ENCODE measurements around the gene UBE2G1. TPM values are rescaled to one million over a fixed set of nuclear protein-coding genes. Genes with fewer than 3 reads are reported as not detected.

The UBE2G1 gene
- total RNA-seq, 2 donors from 2014 or later, result 38.8 to 47.7 TPM

- no peak overlapping the region for H3K27ac ChIP-seq
- DNase-seq (ENCODE audit: low spot score) (no peak), ATAC-seq (ENCODE audit: insufficient number of reproducible peaks, low FRiP score, low read depth) (no peak)
- no peak overlapping the region for H3K4me3 ChIP-seq
- TF ChIP-seq, protein P1, sequence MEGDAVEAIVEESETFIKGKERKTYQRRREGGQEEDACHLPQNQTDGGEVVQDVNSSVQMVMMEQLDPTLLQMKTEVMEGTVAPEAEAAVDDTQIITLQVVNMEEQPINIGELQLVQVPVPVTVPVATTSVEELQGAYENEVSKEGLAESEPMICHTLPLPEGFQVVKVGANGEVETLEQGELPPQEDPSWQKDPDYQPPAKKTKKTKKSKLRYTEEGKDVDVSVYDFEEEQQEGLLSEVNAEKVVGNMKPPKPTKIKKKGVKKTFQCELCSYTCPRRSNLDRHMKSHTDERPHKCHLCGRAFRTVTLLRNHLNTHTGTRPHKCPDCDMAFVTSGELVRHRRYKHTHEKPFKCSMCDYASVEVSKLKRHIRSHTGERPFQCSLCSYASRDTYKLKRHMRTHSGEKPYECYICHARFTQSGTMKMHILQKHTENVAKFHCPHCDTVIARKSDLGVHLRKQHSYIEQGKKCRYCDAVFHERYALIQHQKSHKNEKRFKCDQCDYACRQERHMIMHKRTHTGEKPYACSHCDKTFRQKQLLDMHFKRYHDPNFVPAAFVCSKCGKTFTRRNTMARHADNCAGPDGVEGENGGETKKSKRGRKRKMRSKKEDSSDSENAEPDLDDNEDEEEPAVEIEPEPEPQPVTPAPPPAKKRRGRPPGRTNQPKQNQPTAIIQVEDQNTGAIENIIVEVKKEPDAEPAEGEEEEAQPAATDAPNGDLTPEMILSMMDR (IDR thresholded peaks at IDR 0.05), result no peak
- H3K27me3 ChIP-seq (replicated peaks; ENCODE audit: insufficient read depth), result no peaks in the 10 kb centered on the region
- no peaks in the 10 kb centered on the region for H3K9me3 ChIP-seq
- peaks cover 28 to 54% of the 10 kb centered on the region in 2 donors for H3K4me1 ChIP-seq (ENCODE audit: control insufficient read depth in 1 of 2, low read depth in 2 of 2)
- H3K36me3 ChIP-seq, result no peaks in the 10 kb centered on the region
Observed at GRCh38 chr17:4314179-4314578, 52.3 kb downstream of the UBE2G1 start.

GRCh38 chr17:4313221-4314114 lies 53.0 kb downstream of the UBE2G1 start:
- no peaks in the 10 kb centered on the region for H3K27me3 ChIP-seq (replicated peaks; ENCODE audit: insufficient read depth)
- H3K4me1 ChIP-seq (ENCODE audit: control insufficient read depth in 1 of 2, low read depth in 2 of 2), result peaks cover 25 to 53% of the 10 kb centered on the region in 2 donors
- DNase-seq (ENCODE audit: low spot score), result no peak
- H3K27ac ChIP-seq, result no peak overlapping the region
- H3K36me3 ChIP-seq, result no peaks in the 10 kb centered on the region
- H3K4me3 ChIP-seq, result peak overlapping the region; percentile 32
- no peak for ATAC-seq (ENCODE audit: insufficient number of reproducible peaks, low FRiP score, low read depth)
- no peaks in the 10 kb centered on the region for H3K9me3 ChIP-seq
- TF ChIP-seq, protein P1 (IDR thresholded peaks at IDR 0.05), result no peak

- no peak for DNase-seq (ENCODE audit: low spot score)
Observed at GRCh38 chr17:4310354-4311060, 56.0 kb downstream of the UBE2G1 start.

GRCh38 chr17:4309897-4310296 lies 56.6 kb downstream of the UBE2G1 start:
- ATAC-seq (ENCODE audit: insufficient number of reproducible peaks, low FRiP score, low read depth) (no peak), DNase-seq (ENCODE audit: low spot score) (no peak)
- Histone ChIP-seq H3K27ac (no peak overlapping the region), H3K4me3 (no peak overlapping the region), H3K9me3 (no peaks in the 10 kb centered on the region), H3K4me1 (ENCODE audit: control insufficient read depth in 1 of 2, low read depth in 2 of 2) (peaks cover 17 to 41% of the 10 kb centered on the region in 2 donors), H3K27me3 (replicated peaks; ENCODE audit: insufficient read depth) (no peaks in the 10 kb centered on the region), H3K36me3 (peaks cover 5% of the 10 kb centered on the region)
- TF ChIP-seq, protein P1 (IDR thresholded peaks at IDR 0.05), result no peak

More at GRCh38 chr17:4310354-4311060, 56.0 kb downstream of the UBE2G1 start:
- no peak overlapping the region for H3K27ac ChIP-seq
- no peak overlapping the region for H3K4me3 ChIP-seq
- TF ChIP-seq, protein P1 (IDR thresholded peaks at IDR 0.05), result no peak
- no peaks in the 10 kb centered on the region for H3K9me3 ChIP-seq
- peaks cover 17 to 41% of the 10 kb centered on the region in 2 donors for H3K4me1 ChIP-seq (ENCODE audit: control insufficient read depth in 1 of 2, low read depth in 2 of 2)
- H3K36me3 ChIP-seq, result no peaks in the 10 kb centered on the region
- no peak for ATAC-seq (ENCODE audit: insufficient number of reproducible peaks, low FRiP score, low read depth)
- H3K27me3 ChIP-seq (replicated peaks; ENCODE audit: insufficient read depth), result no peaks in the 10 kb centered on the region

All from thoracic aorta (tissue), 2 donors.